Smooth muscle cell (in vitro differentiated cells): ENCODE data around the gene DNAJC2. TPM values are rescaled to one million over a fixed set of nuclear protein-coding genes. Genes with fewer than 3 reads are reported as not detected.
"Not testable (repeated sequence)": the region's sequence is repeated elsewhere in the genome, so short reads cannot be mapped to it uniquely, and the experiment has no call there.

ENCODE experiments used
- DNase-seq: peaks from one replicate; lab custom pipeline; 2025; ENCODE audit not compliant: unreplicated experiment; lab: John Stamatoyannopoulos, UW
- H2AFZ ChIP-seq: fragments of 200-600 bp; sonication (generic); 2 replicates; pipeline ENCODE4 v1.6.0; 2016; ENCODE audit warnings: antibody characterized with exemption, low read depth, mild to moderate bottlenecking
- H3F3A ChIP-seq: fragments of 200-600 bp; sonication (generic); 2 replicates; pipeline ENCODE4 v1.6.0; 2017; ENCODE audit warnings: antibody characterized with exemption, low read depth
- H3K27ac ChIP-seq: fragments of 200-600 bp; sonication (generic); 2 replicates; pipeline ENCODE4 v1.5.1; 2016; ENCODE audit warnings: low read depth, mild to moderate bottlenecking
- H3K27me3 ChIP-seq: fragments of 200-600 bp; sonication (generic); 2 replicates; pipeline ENCODE4 v1.6.1; 2016; ENCODE audit warnings: low read depth, mild to moderate bottlenecking
- H3K36me3 ChIP-seq: fragments of 200-600 bp; sonication (generic); 2 replicates; pipeline ENCODE4 v1.5.1; 2016; ENCODE audit warnings: low read depth
- H3K4me1 ChIP-seq: fragments of 200-600 bp; sonication (generic); 2 replicates; pipeline ENCODE4 v1.5.1; 2016; ENCODE audit warnings: low read depth
- H3K4me2 ChIP-seq: fragments of 200-600 bp; sonication (generic); 2 replicates; pipeline ENCODE4 v1.6.0; 2016; ENCODE audit warnings: mild to moderate bottlenecking
- H3K4me3 ChIP-seq: fragments of 200-600 bp; sonication (generic); 2 replicates; pipeline ENCODE4 v1.5.1; 2016; ENCODE audit warnings: mild to moderate bottlenecking
- H3K79me2 ChIP-seq: fragments of 200-600 bp; sonication (generic); 2 replicates; pipeline ENCODE4 v1.6.0; 2016; ENCODE audit warnings: low read depth, mild to moderate bottlenecking
- H3K9ac ChIP-seq: fragments of 200-600 bp; sonication (generic); 2 replicates; pipeline ENCODE4 v1.6.0; 2016; ENCODE audit warnings: low read depth
- H3K9me3 ChIP-seq: fragments of 200-600 bp; sonication (generic); replicated peaks from 2 replicates; pipeline ENCODE4 v1.5.1; 2016; ENCODE audit warnings: low read depth
- H4K20me1 ChIP-seq: fragments of 200-600 bp; sonication (generic); 2 replicates; pipeline ENCODE4 v1.6.0; 2016; ENCODE audit warnings: low read depth
- WGBS: methylation state at CpG from one replicate; pipeline ENCODE4 v1.1.7; 2016; ENCODE audit warnings: low lambda C conversion rate; 5-methylcytosine and 5-hydroxymethylcytosine counted together
- polyA plus RNA-seq: library from polyadenylated mRNA; unstranded; fragments of >200 nt; fragmentation: Nextera tagmentation; extraction: Ambion mirVana; gene quantifications from 2 replicates; pipeline ENCODE4 v1.2.1, GENCODE V29; 2016
- small RNA-seq: library from RNA; depleted of rRNA; stranded (forward); fragments of <200 nt; gene quantifications from one replicate; pipeline ENCODE3, GENCODE V24; 2014
- total RNA-seq: library from RNA; depleted of rRNA; stranded (reverse); fragments of >200 nt; gene quantifications from 2 replicates; pipeline ENCODE4 v1.2.3, GENCODE V29; 2014

DNAJC2 gene
- total and polyA plus RNA-seq, 2 experiments from 2014 or later, result 21.2 to 31.1 TPM

GRCh38 chr7:103273374-103273773 lies 71.2 kb downstream of the DNAJC2 start:
- H3K4me3 ChIP-seq, H3K4me2 ChIP-seq, H3K79me2 ChIP-seq, H3K36me3 ChIP-seq, H3K27me3 ChIP-seq, H3K27ac ChIP-seq, H4K20me1 ChIP-seq, H3K9me3 ChIP-seq, H3F3A ChIP-seq, H3K9ac ChIP-seq, H3K4me1 ChIP-seq, H2AFZ ChIP-seq, DNase-seq: not testable (repeated sequence)
- 90% methylated on average over 6 of the region's 6 CpGs for WGBS

DNA sequence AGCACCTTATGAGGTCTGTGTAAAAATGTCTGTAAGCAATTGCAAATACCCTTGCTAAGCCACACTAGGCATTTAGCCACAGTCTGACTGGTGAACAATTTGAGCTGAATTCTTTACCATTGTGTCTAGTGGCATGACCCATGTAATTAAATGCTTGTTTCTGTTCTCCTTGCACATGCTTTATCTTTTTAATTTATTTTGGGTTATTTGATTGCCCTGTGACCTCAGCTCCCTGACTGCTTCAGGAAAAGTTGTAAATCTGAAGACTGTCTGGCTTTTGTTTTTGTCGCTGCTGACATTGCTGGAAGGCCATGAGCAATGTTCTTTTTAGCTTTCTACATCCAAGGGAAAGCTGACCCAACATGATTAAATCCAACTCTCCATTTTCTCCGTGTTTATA lies 78.3 kb downstream of the DNAJC2 start:
- not testable (repeated sequence) for H3K4me1 ChIP-seq, H3F3A ChIP-seq, H2AFZ ChIP-seq, H3K36me3 ChIP-seq, DNase-seq, H3K27me3 ChIP-seq, H3K79me2 ChIP-seq, H3K9ac ChIP-seq, H3K4me2 ChIP-seq, H4K20me1 ChIP-seq, H3K4me3 ChIP-seq, H3K27ac ChIP-seq, H3K9me3 ChIP-seq
- 7% methylated on average over 2 of the region's 2 CpGs for WGBS

- H3K4me3 ChIP-seq, H3K4me1 ChIP-seq, H3K27me3 ChIP-seq, H3K27ac ChIP-seq, H2AFZ ChIP-seq, H3K4me2 ChIP-seq, H3K9ac ChIP-seq, H3F3A ChIP-seq, H3K36me3 ChIP-seq, H3K9me3 ChIP-seq, DNase-seq, H4K20me1 ChIP-seq, H3K79me2 ChIP-seq: not testable (repeated sequence)
- 84% methylated on average over 2 of the region's 2 CpGs for WGBS
Measured at GRCh38 chr7:103264054-103264453, 80.5 kb downstream of the DNAJC2 start.

Small RNA genes lying within 50 kb of the gene (small RNA-seq; reads per million reads assigned to genes)
- gene RPS29P16, result 2.6 reads per million, percentile 49 among the genes with 10 or more reads in this experiment

Other genes with a start within 250 kb of the DNAJC2 start
- gene NAPEPLD, start 195.7 kb downstream of the DNAJC2 start, total RNA-seq, result 5.6 and 6.2 TPM in 2 replicates
- 4.1 and 5.2 TPM in 2 replicates for gene NAPEPLD, start 195.7 kb downstream of the DNAJC2 start, polyA plus RNA-seq
- 53.2 and 60.2 TPM in 2 replicates for gene PMPCB, start 47.3 kb downstream of the DNAJC2 start, total RNA-seq
- 42.9 and 46.1 TPM in 2 replicates for gene PMPCB, start 47.3 kb downstream of the DNAJC2 start, polyA plus RNA-seq
- 129 and 155 TPM in 2 replicates for gene PSMC2, start 2.9 kb upstream of the DNAJC2 start, total RNA-seq
- 139 and 150 TPM in 2 replicates for gene PSMC2, start 2.9 kb upstream of the DNAJC2 start, polyA plus RNA-seq
- gene SLC26A5, start 101.4 kb upstream of the DNAJC2 start, total RNA-seq, result not detected in 2 replicates
- gene SLC26A5, start 101.4 kb upstream of the DNAJC2 start, polyA plus RNA-seq, result 0.07 TPM in 1 of 2 replicates, not detected in the other